HG03460 (cell line): ENCODE results near the gene COX8C.

Experiments
- ATAC-seq: cut with Tn5 transposase; IDR thresholded peaks from one replicate; pipeline ENCODE4 v1.9.1; 2021; ENCODE audit not compliant: unreplicated experiment

The COX8C gene, protein sequence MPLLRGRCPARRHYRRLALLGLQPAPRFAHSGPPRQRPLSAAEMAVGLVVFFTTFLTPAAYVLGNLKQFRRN

DNA sequence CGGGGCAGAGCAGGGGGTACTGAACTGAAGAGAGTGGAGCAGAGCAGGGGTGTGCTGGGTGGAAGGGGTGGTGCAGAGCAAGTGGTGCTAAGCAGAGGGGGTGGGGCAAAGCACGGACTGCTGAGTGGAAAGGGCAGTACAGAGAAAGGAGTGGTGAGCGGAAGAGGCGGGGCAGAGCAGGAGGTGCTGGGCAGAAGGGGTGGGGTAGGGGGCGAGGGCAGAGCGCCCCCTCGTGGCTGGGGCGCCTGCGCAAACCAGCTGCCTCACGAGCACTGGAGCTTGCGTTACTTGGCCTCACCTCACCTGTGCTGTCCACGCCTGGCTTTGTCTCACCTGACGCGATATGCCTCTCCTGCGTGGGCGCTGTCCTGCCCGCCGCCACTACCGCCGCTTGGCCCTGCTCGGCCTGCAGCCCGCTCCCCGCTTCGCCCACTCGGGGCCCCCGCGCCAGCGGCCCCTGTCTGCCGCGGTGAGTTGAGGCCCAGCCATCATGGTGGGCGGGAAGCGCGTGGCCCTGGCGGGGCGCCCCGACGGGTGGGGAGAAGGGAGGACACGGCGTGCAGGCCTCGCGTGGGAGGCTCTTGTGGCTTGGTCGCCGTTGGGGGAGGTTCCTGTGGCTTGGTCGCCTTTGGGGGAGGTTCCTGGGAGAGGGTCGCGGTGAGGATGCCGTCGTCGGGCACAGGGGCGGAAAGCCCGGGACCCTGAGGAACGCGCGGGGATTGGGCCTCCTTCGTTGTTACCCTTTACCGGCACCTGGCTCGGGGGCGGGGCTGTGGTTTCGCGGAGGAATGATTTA lies at the start of gene COX8C:
Gene COX8C (plus strand): TSS at position 257 of the 796 bp plus-strand sequence. CDS start 87 bp downstream, at position 344.
- no peak for ATAC-seq

DNA sequence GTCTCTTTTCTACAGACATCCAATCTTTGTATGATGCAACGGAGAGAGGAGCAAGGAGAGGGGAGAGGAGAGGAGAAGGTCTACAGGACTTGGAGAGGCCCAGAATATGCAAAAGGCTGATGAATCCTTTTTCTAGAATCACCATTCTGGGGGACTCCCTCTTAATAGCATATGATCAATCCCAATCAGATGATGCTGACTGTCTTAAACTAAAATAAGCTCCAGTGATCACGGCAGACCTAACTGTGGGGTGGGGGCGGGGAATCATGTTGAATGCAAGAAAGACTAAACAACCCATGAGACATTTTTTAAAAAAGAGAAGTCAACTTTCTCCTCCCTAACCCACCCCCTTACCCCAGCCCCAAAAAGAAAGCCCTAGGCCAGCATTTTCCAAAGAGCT lies 47.6 kb upstream of the COX8C start:
- ATAC-seq: no peak

GRCh38 chr14:93299866-93300265 lies 47.1 kb upstream of the COX8C start:
- ATAC-seq: no peak

DNA sequence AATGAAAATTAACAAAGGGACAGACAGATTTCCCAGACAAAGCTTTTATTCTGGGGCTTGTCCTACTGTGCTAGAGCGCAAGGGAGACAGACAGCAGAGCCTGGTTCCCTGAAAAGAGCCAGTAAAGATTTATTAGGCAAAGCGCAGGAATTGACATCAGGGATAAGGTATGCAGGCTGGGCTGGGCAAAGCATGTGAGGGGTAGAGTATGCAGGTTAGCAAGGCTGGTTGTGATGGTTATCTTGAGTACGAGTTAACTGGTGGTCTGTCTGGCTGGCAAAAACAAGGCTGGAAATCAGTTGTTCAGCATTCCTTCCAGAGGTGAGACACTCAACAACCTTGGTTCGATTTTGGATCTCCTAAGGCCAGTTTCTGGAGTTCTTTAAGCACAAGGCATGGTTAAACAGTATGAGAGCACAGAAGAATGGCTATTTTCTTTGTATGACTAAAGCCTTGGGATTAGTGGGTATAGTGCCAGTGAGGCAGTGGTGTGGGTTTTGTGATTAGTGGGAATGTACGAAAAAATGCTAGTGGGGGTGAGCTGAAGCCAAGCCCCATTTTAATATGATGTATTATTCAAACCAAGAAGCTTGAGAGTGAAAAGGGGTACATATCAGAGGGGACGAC lies 45.0 kb upstream of the COX8C start:
- no peak for ATAC-seq

- ATAC-seq: no peak
These were observed 44.0 kb upstream of the COX8C start for GRCh38 chr14:93302688-93303581.

GRCh38 chr14:93303659-93304058 lies 43.3 kb upstream of the COX8C start:
- ATAC-seq: no peak

GRCh38 chr14:93304771-93305170 lies 42.2 kb upstream of the COX8C start:
- ATAC-seq: no peak

- no peak for ATAC-seq
These were observed 41.1 kb upstream of the COX8C start for GRCh38 chr14:93305725-93306418.

GRCh38 chr14:93306812-93307211 lies 40.2 kb upstream of the COX8C start:
- no peak for ATAC-seq

- no peak for ATAC-seq
These were observed 38.2 kb upstream of the COX8C start for GRCh38 chr14:93308686-93309345.

GRCh38 chr14:93309427-93309966 lies 37.5 kb upstream of the COX8C start:
- ATAC-seq: no peak

DNA sequence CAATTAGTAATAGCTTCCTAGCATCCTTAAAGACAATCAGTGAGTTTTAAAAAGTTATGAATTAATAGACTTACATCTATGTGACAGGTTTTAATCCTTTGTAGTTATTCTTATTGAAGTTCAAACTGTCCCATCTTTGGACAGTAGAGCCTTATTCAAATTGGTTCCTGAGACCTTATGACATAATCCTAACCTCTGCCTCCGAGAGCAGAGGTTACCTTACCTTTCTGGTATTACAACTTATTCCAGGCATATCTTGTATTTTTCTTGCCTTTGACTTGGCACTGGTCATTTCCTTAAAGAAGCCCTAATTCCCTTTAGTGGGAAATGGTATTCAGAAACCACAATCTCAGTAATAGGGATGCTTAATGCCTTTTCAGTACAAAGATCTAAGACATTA lies 35.9 kb upstream of the COX8C start:
- ATAC-seq: no peak

DNA sequence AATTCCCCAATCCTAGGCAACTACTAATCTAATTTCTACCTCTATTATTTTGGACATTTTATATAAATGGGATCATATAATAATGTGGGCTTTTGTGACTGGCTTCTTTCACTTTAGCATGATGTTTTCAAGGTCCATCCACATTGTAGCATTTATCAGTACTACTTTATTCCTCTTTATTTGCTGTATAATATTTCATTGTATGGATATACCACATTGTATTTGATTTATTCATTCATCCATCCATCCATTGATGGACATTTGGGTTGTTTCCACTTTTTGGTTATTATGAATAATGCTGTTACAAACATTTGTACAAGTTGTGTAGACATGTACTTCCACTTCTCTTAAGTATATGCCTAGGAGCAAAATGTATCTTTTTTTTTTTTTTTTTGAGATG lies 31.4 kb upstream of the COX8C start:
- no peak for ATAC-seq

DNA sequence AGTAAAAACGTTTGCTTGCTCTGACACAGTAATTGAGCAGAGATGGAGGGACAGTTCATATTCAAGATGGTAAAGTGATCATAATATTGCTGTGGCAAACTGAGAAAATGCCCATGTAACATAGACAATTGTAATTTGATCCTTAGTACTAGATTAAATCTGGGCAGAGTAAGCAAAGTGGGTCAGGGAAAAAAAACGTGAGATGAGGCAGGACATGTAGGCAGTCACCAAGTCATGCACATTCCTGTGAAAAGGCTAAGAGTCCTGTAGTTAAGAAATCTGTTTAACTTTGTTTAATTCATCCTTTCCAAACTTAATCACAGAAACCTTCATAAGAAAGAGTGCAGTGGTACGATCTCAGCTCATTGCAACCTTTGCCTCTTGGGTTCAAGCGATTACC lies 30.3 kb upstream of the COX8C start:
- ATAC-seq: no peak

- ATAC-seq: no peak
These were observed 29.6 kb upstream of the COX8C start for GRCh38 chr14:93317210-93317874.

DNA sequence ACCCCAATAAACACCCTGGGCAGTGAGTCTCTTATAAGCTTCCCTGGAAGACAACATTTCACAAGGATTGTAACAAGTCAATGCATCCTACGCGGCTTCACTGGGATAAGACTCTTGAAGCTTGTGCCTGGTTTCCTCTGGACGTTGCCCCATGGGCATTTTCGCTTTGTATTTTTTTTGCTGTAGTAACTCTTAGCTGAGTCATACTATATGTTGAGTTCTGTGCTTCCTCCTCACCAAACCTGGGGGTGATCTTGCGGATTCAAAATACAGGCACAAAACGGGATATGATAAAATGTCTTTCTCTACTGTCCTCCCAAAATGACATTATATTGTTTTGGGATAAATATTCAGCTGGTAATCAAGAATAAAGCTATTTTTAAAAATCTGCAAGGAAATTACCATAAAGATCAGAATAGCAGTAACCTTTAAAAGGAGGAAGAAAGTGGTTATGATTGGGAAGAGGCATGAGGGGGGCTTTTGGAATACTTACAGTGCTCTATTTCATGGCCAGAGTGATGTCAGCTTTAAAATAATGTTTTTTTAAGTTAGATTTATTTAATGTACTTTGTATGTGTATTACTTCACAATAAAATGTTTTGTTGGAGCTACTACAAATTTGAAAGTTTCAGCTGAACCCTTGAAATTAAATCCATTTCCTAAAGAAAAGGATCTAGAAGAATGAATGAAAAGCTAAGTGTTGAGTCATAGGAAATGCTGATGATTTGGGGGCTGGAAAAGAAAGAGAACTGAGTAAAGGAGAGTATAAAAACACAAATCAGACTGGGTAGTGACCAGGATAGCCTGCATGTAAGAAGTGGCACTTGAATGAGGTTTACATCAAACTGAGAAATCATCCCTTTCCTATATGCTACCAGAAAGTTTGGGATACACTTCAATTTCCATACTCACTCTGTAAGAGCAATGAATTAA lies 28.8 kb upstream of the COX8C start:
- ATAC-seq: no peak

- ATAC-seq: no peak
These were observed 28.1 kb upstream of the COX8C start for GRCh38 chr14:93318927-93319326.

DNA sequence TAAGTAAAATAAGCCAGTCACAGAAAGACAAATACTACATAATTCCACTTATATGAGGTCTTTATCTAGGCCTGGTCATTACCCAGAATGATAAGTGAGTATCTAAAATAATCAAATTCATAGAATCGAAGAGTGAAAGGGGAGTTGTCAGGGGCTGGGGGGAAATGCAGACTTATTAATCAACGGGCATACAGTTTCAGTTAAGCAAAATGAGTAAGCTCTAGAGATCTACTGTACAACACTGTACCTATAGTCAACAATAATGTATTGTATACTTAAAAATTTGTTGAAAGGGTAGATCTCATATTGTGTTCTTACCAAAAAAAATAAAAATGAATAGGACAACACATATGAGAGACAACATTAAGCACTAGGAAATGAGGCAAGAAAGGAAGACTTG lies 27.5 kb upstream of the COX8C start:
- ATAC-seq: no peak
